ENCODE data around the gene KRTAP4-7. TPM values are rescaled to one million over a fixed set of nuclear protein-coding genes. Genes with fewer than 3 reads are reported as not detected.
"Not testable (repeated sequence)": the region's sequence is repeated elsewhere in the genome, so short reads cannot be mapped to it uniquely, and the experiment has no call there.

Gene KRTAP4-7
- total RNA-seq, 2 donors from 2014 or later = not detected

DNA sequence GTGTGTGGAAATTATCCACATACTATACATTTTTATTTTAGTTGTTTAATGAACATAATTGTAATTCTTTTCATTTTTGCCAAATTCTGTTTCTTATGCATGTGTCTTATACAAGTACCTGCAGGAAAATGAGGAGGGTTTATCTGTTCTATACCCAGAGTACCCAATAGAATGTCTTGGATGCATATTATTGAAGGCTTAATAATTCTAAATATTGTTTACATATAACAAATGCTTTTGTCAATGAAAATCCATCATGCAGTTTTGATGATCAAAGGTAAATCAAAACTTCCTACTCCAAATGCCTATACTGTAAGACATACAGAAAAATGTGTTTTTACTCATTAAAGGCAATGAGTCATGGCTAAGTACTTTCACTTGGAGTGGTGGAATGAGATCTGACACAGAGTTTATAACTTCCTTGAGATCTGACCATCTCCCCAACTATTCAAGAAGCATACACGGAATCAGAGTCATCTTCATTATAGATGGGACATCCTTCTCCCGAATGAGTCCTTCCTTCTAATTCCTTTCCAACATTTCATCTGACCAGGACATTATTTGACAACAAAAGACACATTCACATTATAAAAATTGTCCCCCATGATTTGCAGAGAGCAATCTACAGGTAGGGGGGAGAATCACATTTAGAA, 20.6 kb downstream of the KRTAP4-7 start:
- intact Hi-C loops (cut with DNase I); DNase-seq (ENCODE audit: low spot score): not testable (repeated sequence)

- intact Hi-C loops (cut with DNase I) = not testable (repeated sequence)
Measured at GRCh38 chr17:41105347-41105746, 21.4 kb downstream of the KRTAP4-7 start, which contains the start of gene KRTAP4-9. TSS of gene KRTAP4-9 (plus strand) at chr17:41105389. CDS start at chr17:41105389, 0 bp downstream.

DNA sequence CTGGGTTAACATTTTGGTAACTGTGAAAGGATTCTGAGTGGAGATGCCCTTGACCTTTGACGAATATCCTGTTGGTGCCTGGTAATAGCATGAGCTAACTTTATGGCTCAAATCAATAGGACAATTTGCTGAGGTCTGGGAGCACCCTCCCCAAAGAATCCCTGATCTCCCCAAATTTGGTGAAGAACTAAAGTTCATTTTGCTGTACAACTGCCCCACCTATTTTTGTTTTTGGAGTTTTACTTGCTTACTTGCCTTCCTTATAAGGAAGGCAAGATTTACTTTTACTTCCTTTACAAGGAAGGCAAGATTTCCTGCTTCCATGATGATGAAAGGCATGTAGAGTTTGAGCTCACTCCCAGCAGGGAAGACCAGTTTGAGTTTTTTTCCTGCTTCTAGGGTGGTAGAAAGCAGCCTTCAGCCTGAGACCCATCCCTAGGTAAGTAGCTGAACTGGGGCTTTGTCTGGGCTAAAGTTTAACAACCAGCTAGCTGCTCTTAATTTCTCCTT, 24.0 kb downstream of the KRTAP4-7 start:
- intact Hi-C loops (cut with DNase I) = loop anchor here in 1 of 2 donors (1.0 kb wide), 1 partner anchor 20 kb away; no protein-coding TSS in a partner anchor
- DNase-seq (ENCODE audit: low spot score) = no peak

More at GRCh38 chr17:41105347-41105746, 21.4 kb downstream of the KRTAP4-7 start, which contains the start of gene KRTAP4-9:
- DNase-seq (ENCODE audit: low spot score) = not testable (repeated sequence)

DNA sequence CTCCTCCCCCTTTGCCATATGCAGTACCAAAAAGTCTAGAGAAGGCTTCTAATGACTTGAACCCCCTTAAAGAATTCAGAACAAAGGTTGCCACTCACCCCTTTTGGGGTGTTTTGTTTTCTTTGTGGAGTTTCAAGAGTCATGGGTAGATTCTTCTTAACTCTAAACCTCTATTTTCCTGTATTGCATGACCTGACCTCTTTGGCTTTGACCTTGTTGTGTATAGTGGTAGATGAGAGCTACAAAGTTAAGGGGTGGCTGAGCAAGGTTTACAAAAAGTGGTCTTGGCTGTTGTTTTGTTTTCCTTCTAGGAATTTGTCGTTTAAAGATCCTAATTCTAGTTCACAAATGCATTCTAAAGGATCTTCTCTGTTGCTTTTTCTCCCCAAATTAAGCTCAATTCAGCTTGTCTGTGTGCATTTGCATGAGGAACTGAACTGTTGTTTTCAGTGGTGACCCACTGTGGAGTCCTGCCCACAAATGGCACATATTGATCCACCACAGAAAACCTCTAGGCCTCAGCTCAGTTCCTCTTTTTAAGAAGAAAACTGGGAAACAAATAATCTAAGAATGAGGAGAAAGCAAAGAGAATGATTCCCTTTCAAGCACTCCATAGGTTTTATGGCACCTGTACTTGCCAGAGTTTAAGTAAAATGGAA, 24.9 kb downstream of the KRTAP4-7 start:
- not testable (repeated sequence) for DNase-seq (ENCODE audit: low spot score)
- intact Hi-C loops (cut with DNase I) = loop anchor here in 1 of 2 donors (1.0 kb wide), 1 partner anchor 21 kb away; no protein-coding TSS in a partner anchor

DNA sequence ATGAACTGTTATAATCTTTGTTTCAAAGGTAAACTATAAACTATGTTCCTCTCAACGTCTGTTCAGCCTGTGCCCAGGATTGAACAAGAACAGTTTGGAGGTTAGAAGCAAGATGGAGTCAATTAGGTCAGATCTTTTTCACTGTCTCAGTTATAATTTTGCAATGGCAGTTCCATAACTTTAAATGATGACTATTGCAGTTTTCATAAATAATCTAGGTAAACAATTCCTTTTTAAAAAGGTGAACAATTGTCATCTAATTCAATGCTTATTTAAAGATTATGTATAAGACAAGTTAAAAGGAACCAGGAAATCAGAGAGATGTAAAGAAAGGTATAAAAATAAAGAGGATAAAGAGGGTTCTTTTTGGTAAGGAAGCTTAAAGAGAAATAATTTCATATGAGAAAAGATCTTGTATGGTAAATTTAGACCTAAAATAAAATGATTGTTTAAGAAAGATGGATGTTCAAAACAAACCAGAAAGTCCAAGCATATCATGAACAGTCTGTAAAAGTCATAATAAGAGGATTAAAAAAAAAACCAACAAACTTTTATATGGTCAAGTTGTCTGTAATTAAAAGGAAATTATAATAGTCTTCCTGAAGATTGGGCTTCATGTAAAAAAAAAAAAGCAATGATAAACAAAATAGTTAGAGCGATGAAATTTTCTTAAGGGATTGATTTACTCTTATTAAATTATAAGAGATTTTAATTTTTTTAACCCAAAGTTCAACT, 27.4 kb downstream of the KRTAP4-7 start:
- DNase-seq (ENCODE audit: low spot score) = no peak
- intact Hi-C loops (cut with DNase I) = no loop called here

- DNase-seq (ENCODE audit: low spot score) = no peak
- intact Hi-C loops (cut with DNase I) = no loop called here
Measured at GRCh38 chr17:41116297-41116696, 32.3 kb downstream of the KRTAP4-7 start.

- DNase-seq (ENCODE audit: low spot score); intact Hi-C loops (cut with DNase I): not testable (repeated sequence)
Measured at GRCh38 chr17:41117846-41118386, 34.0 kb downstream of the KRTAP4-7 start, which contains the start of gene KRTAP4-11. TSS of gene KRTAP4-11 (minus strand) at chr17:41118373. CDS start at chr17:41118315, 58 bp downstream.

DNA sequence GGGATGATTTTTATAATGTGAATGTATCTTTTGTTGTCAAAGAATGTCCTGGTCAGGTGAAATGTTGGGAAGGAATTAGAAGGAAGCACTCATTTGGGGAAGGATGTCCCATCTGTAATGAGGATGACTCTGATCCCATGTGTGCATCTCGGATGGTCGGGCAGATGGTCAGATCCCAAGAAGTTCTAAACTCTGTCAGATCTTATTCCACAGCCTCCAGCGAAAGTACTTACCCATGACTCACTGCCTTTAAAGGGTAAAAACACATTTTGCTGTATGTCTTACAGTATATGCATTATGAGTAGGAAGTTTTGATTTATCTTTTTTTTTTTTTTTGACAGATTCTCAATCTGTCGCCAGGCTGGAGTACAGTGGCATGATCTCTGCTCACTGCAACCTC, 34.8 kb downstream of the KRTAP4-7 start:
- intact Hi-C loops (cut with DNase I) = no loop called here
- DNase-seq (ENCODE audit: low spot score) = no peak

- DNase-seq (ENCODE audit: low spot score); intact Hi-C loops (cut with DNase I): not testable (repeated sequence)
Measured at GRCh38 chr17:41119696-41120690, 36.0 kb downstream of the KRTAP4-7 start.

DNA sequence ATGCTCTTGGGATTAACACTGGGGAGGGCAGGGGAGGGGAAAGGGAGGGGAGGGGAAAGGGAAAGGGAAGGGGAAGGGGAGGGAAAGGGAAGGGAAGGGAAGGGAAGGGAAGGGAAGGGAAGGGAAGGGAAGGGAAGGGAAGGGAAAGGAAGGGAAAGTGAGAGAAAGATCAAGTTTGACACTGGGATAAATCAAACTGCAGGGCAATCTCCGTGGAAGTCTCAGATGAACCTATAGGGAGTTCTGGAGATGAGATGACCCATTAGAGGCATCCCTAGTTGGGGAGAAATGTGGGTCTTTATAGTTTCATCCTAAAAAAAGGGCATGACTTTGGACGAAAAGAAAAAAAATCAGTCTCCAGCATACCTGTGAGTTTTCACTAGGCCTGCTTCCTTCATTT, 37.8 kb downstream of the KRTAP4-7 start:
- intact Hi-C loops (cut with DNase I) = no loop called here
- no peak for DNase-seq (ENCODE audit: low spot score)

DNA sequence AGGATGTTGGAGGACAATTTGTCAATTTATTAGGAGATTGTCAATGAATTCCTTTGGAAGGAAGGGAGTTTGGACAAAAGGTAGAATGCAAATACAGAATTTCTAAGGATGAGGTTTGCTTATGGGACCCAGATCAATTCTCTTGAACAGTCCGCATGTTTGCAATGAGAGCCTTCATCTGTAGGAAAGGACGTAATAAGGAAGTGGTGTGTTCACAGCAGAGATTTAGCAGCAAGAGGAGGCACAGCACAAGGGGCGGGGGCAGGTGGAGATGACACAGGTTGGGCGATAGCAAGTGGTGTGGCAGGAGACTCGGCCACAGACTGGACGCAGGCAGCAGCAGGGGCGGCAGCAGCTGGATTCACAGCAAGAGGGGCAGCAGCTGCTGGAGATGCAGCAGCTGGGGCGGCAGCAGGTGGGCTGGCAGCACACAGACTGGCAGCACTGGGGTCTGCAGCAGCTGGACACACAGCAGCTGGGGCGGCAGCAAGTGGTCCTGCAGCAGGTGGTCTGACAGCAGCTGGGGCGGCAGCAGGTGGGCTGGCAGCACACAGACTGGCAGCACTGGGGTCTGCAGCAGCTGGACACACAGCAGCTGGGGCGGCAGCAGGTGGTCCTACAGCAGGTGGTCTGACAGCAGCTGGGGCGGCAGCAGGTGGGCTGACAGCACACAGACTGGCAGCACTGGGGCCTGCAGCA, 39.5 kb downstream of the KRTAP4-7 start:
- intact Hi-C loops (cut with DNase I); DNase-seq (ENCODE audit: low spot score): not testable (repeated sequence)

GRCh38 chr17:41123991-41124371, 40.0 kb downstream of the KRTAP4-7 start, which contains the start of gene KRTAP4-12:
TSS of gene KRTAP4-12 (minus strand) at chr17:41124182. CDS start at chr17:41124122, 60 bp downstream.
- intact Hi-C loops (cut with DNase I); DNase-seq (ENCODE audit: low spot score): not testable (repeated sequence)

GRCh38 chr17:41125064-41125463, 41.1 kb downstream of the KRTAP4-7 start:
- DNase-seq (ENCODE audit: low spot score) = no peak
- intact Hi-C loops (cut with DNase I) = no loop called here

DNA sequence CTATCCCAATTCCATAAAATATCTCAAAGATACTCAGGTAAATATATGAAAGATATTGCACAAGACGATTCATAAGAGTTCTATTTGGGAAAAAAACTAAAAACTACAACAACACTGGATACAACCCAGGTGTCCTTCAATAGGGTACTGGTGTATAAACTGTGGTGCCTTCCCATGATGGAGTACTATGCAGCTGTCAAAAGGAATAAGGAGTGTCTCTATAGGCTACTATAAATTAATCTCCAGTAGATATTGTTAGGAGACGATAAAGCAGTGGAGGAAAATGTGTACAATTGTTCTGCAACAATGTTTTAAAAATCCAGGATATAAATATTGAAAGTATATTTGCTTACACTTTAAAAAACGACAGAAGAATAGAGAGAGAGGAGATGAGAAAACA, 42.5 kb downstream of the KRTAP4-7 start:
- intact Hi-C loops (cut with DNase I) = no loop called here

GRCh38 chr17:41127371-41127770, 43.4 kb downstream of the KRTAP4-7 start:
- intact Hi-C loops (cut with DNase I) = no loop called here
- DNase-seq (ENCODE audit: low spot score) = no peak

More for the DNA sequence above, 42.5 kb downstream of the KRTAP4-7 start:
- no peak for DNase-seq (ENCODE audit: low spot score)

DNA sequence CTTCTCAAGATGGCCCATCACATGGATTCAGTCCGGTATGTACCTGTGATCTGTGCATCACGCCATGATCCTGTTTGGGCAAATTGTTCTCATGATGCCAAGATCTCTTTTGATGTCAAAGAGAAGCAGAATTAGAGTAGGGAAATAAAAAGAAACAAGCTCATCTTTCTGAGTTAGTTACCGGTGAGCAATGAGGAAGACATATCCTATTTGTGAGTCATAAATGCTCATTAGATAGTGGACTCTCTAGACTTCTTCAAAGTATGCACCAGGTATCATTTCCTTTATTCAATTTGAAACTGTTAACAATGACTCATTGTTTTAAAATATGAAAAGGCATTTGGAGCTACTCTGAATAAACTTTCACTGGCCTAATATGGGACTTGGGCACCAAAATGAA, 48.0 kb downstream of the KRTAP4-7 start:
- intact Hi-C loops (cut with DNase I) = no loop called here

More for the DNA sequence above, 48.0 kb downstream of the KRTAP4-7 start:
- no peak for DNase-seq (ENCODE audit: low spot score)
